HK-2 (cell line): Measurements from ENCODE around the gene MINDY4.

Experiments
- DNase-seq: peaks from one replicate; pipeline ENCODE4 v3.0.0-alpha.2; 2018; ENCODE audit not compliant: unreplicated experiment

Gene MINDY4

DNA sequence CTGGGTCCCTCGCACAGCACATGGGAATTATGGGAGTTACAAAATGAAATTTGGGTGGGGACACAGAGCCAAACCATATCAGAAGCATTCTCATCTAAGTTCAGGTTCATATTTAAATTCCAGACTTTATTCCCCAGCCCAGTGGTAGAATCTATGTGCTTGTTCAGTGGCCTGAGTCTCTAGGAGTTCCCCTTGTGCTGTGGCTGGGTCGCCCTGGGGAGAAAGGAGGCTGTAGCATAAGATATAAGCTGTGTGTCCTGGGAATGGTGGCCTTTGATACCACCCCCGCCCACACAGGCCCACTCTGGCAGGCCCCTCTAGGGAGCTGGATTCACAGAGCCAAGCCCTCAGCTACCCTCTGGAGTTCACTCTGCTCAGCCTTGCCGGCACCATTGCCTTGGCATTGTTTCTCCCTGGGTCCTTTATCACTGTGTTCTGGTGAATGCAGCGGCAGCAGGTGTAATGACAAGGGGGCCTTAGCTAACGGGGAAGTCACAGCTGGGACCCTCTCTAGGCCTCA lies 64.2 kb downstream of the MINDY4 start:
- no peak for DNase-seq

GRCh38 chr7:30836991-30837390 lies 65.8 kb downstream of the MINDY4 start:
- DNase-seq: no peak

DNA sequence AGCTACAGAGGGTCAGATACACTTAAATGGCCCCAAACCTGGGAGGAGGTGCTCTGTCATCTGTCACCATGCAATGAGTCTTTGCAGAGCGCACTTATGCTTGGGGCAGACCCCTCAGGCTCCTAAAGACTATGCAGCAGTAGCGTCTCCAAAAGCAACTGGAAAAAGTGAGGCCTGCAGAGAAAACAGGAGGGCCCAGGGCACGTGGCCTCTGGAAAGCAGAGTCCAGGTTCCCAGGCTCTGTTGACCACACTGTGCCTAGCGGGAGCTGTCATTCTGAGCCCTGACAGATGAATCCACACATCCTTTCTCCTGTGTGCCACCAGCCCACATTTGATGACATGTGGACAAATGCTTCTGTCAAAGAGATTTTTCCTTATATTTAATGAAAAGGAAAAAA lies 66.4 kb downstream of the MINDY4 start:
- DNase-seq: no peak

DNA sequence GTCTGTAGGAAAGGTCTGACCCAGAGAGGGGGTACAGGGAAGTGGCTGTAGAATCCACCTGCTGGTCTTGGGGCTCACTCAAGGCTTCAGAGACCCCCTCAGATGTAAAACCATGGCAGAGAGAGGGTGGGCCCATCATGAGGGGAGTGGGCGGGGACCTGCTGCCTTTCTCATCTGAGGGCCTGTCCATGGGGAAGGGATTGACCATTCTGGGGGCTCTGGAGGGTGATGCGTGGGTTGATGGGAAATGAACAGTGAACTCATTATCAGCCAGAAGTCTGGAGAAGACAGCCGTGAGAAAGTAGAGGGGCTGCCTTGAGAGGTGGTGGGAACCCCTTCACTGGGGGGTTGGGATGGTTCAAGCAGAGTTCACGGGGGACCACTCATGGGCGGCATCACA lies 66.8 kb downstream of the MINDY4 start:
- no peak for DNase-seq

DNA sequence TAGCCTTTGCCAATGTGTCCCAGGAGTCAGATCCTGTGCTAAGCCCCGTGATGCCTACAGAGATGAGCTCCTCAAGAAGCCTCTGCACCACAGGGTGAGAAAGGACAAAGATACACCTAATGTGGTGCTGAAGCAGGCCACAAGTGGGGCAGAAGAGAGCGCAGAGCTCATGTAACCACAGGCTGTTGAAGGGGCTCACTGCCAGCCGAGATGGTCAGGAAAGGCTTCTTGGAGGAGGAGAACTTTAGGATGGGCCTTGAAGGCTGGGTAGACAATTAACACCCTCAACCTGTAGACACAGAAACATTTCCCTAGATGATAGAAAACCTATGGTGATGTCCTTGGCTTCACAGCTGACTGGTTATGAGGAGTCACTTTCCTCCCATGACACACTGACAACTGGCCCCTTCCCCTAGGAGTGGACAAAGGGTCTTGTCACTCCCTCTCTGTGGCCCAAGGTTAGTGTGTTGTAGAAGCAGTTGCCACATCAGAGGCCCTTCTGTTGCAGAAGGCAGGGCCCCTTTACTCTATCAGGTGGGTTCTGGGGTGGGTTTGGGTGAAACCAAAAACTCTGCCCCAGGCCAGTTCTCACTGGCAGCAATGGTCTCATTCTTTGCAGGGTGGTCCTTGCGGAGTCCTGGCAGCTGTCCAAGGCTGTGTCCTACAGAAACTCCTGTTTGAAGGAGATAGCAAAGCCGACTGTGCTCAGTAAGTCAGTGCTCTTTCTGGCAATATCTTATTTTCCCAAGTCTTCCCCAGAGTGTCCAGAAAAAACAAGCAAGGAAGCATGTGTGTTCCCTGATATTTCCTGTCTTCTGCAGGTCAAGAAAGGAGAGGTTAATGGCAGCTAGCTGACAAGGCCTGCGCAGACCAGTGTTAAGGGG lies 69.2 kb downstream of the MINDY4 start:
- DNase-seq: no peak

DNA sequence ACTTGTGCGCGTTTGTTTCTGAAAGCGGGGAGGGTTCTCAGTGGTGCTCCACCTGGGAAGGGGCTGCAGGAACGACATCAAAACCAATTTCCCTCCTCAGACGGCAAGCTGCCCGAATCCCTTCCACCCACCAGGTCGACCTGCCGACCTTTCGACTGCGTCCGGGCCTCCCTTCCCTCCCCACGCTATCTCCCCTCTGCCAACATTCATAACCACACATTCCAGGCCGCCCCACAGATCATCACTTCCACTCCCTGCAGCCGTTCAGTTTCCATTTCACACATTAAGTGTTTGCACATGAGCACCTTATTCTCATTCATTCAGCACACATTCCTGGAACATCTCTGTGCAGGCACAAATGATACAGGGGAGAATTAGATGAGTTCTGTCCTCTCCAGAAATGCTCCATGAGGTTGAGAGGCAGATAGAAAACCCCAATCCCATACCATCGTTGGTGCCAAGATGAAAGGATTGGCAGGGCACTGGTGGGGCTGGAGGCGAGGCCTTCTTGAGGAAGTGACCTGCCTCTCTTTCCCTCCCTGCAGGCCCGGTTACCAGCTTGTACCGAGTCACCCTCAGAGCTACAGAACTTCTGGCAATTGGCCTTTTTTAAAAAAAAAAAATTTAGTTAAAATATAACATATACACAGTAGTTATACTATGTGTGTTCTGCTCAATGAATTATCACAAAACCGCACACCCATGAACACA lies 70.0 kb downstream of the MINDY4 start:
- no peak for DNase-seq

DNA sequence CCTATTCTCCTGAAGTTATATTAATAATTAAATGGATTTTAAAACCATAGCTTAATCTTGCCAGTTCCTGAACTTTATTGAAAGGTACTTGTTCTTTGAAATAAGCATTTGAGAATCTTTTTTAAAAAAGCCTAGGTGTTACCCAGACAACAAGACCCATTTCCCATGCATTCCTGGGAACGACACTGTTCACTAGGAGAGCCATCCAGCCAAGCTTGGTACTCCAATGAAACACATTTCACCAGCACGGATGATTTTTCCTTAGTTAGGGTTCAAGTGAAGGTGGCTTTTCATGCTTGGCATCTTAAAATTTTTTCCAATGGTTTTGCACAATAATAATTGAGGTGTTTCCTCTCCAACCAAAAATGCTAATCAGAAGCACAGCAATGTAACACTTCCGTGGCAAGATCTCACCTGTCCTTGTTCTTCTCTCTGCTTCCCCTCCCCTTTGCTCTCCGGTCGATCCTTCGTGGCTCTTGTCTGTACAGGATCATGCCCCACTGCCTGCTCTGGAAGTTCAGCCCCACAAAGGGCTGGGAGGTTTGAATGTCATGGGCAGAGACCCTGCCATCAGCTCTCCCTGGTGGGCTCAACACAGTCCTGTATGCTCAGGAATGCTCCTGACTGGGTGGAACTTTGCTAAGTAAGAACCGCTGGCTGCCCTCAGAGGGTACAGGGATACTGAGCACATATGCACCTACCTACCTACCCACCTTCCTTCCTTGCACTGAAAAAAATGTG lies 70.8 kb downstream of the MINDY4 start:
- no peak for DNase-seq

DNA sequence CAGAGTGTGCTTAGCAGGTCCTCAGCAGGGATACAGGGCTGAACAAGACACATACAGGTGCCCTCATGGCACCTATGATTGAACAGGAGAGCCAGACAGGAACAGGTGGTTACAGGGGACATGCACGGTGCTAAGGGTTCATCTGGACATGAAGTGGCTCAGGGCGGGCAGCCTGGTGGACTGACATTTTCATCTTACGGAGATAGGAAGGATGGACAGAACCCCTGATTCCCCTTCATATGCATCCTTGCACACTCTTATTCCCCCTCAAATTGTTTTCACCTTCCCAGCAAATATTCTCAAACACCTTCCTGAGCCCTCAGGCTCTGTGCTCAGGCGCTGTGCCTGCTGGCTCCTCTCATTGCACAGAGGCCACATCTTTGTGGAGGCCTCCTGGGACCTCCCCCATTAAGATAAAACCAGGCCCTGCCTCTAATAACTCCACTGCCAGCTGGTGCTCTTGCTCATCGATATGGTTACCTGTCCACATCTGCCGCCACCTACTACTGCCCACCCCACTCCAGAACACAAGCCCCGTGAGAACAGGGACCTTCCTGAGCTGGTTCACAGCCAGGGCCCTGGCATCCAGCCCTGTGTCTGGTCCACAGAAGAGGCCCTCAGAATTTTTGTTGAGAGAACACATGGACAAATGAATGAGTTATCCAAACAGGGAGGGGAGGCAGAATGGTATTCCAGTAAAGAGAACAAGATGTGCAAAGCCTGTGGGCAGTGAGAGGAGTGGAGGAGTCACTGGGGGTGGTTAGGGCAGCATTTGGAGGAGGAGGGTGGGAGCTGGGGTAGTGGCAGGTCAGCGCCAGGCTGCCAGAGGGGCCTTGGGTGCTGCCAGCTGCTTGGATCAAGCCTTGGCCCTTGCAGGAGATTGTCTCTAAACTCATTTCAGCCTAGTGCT lies 71.6 kb downstream of the MINDY4 start:
- no peak for DNase-seq

- DNase-seq: no peak
Observed at GRCh38 chr7:30843741-30844482, 72.7 kb downstream of the MINDY4 start.

DNA sequence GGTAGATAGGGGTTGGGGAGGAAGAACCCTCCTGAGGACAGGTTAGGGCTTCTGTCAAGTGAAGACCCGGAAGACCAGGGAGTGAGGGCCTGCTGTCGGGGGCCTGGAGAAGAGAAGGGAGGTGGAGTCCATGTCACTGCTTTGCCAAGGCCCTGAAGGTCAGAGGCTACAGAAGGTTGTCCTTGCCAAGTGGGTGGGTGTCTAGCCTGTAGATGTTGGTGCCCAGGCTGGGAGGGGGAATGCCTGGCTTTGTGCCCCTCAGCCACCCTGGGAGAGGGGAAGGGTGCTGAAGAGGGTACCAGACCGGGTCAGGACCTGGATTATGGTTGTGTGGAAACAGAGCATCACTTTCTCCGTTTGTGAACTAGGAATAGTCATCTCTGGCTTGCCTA lies 73.3 kb downstream of the MINDY4 start:
- no peak for DNase-seq

DNA sequence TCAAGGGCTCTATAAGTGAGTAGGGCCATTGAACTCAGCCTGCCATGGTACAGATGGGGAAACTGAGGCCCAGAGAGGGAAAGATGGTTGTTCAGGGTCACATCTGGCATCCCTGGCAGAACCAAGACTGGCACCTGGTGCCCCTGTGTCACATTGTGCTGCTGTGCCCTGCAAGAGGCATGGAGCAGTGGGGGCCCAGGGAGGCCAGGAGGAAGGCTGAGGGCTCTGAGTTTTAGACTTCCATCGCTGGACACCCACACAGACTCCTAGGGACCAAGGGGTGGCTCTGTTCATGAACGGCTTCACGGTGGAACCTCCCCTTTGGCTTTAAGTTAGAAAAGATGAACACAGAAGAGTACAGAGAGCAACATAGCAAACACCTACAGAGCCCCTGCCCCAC lies 73.7 kb downstream of the MINDY4 start:
- no peak for DNase-seq

- DNase-seq: peak; percentile 18
Observed at GRCh38 chr7:30845426-30846135, 74.4 kb downstream of the MINDY4 start.

DNA sequence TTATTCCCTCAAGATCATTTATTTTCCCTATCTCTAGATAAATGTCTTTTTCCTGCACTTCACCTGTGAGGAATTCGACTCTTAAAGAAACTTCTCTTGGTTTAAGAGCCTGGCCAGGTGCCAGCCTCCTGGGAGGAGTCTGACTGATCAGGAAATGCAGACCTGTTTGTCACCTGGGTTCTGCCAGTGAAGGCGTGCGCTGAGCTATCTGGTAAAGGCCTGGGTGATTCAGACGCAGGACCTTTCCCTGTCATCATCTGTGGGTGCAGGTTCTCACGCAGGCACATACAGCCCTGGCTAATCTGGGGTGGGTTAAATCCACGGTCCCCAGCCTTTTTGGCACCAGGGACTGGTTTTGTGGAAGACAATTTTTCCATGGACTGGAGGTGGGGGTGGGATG lies 75.2 kb downstream of the MINDY4 start:
- peak; percentile 7 for DNase-seq

DNA sequence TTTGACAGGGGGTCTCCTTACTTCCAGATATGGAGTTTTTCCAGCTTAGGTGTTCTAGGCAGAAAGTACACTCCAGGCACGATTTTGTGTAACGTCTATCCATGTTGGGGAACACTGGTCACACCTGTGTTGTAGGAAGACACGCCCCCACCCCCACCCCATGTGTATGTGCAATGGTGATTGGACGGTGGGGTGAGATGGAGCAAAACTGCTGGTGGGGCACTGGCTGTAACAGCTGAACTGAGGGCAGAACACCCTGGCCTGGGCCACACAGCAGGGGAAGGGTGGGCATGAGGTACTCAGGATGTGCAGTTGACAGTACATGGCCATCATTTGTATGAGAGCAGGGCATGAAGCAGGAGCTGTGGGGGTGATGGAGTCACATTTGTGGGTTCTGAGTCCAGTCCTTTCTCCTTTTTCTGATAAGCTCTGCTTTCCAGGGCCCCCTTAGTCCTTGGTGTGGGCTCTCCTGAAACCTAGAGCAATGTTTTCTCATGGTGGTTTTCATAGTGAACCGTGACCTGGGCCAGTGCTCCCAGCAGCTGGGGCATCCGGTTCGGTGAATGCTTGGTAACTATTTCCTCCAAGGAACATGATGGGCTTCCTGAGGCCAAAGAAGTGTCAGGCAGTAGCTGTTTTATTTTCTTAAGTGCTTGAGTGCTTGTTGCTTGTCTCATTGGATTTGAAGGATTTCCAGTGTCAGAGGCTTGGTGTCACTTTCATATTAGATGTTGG lies 77.1 kb downstream of the MINDY4 start:
- no peak for DNase-seq

- DNase-seq: no peak
Observed at GRCh38 chr7:30849565-30849964, 78.3 kb downstream of the MINDY4 start.

GRCh38 chr7:30850426-30850825 lies 79.2 kb downstream of the MINDY4 start:
- DNase-seq: no peak

GRCh38 chr7:30851651-30852307 lies 80.6 kb downstream of the MINDY4 start:
- DNase-seq: no peak

DNA sequence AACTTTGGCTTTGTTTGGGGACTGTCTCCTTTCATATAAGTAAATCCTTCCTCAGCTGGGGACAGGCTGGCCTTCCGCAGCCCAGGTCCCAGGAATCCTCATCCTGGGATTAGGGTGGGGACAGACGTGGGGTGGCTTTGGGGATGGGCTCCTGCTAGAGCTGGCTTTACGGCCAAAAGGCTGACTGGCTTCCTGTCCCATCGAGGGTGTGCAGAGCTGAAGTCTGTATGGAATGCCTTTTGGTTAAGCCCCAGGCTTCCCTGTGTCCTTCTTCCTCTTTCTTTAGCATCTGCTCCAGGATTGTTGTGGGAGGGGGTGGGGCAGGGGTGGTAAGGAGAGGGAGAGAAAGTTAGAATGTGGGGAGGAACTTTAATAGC lies 81.1 kb downstream of the MINDY4 start:
- DNase-seq: no peak
